Liver (tissue), 3 donors: ENCODE results near the gene CFAP61.

ENCODE experiments used
- RAD21 ChIP-seq, 2 donors: IDR thresholded peaks; 2 replicates each; pipeline ENCODE4 v1.6.1; 2016; ENCODE audit warnings: antibody characterized with exemption in 2 of 2, mild to moderate bottlenecking in 2 of 2
- TF ChIP-seq, protein P1 (sequence below): fragments of 150-350 bp; IDR thresholded peaks from 2 replicates; pipeline ENCODE4 v1.5.1; 2017; ENCODE audit warnings: improper control_type of control experiment, low read depth, low read length; ENCODE audit not compliant: missing input control
- donor health status: healthy.
- donor health status: healthy.

DNA sequence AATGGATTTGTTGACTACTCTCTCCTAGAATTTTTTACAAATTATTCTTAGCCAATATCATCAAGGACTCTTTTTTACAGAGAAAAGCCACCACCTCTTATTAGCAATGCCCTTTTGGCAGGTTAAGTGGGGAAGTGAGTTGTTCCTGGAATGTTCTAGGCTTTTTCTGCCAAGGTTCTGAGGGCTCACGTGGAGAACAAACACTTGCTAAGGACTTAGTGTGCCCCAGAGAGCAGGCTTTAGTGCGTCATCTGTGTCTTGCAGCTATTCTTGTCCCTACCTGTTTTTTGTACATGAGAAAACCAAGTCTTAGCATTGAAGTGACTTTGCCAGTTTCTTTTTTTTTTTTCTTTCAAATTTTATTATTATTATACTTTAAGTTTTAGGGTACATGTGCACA, 33.5 kb downstream of the CFAP61 start:
- no peak for TF ChIP-seq RAD21 (IDR thresholded peaks at IDR 0.05)
- TF ChIP-seq, protein P1, sequence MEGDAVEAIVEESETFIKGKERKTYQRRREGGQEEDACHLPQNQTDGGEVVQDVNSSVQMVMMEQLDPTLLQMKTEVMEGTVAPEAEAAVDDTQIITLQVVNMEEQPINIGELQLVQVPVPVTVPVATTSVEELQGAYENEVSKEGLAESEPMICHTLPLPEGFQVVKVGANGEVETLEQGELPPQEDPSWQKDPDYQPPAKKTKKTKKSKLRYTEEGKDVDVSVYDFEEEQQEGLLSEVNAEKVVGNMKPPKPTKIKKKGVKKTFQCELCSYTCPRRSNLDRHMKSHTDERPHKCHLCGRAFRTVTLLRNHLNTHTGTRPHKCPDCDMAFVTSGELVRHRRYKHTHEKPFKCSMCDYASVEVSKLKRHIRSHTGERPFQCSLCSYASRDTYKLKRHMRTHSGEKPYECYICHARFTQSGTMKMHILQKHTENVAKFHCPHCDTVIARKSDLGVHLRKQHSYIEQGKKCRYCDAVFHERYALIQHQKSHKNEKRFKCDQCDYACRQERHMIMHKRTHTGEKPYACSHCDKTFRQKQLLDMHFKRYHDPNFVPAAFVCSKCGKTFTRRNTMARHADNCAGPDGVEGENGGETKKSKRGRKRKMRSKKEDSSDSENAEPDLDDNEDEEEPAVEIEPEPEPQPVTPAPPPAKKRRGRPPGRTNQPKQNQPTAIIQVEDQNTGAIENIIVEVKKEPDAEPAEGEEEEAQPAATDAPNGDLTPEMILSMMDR: no peak
